Activated CD4-positive, alpha-beta T cell treated with anti-CD3 and anti-CD28 coated beads, Interleukin-2, amount 50 U/mL, for 1 hour (primary cell): Measurements from ENCODE around the gene ALKBH3.

ENCODE experiments used
- DNase-seq: peaks from one replicate; pipeline ENCODE4 v3.0.0-alpha.2; 2020

The ALKBH3 gene

GRCh38 chr11:43968719-43969118 lies 88.1 kb downstream of the ALKBH3 start:
- DNase-seq: no peak

- DNase-seq: no peak
Measured at GRCh38 chr11:43969543-43969942, 88.9 kb downstream of the ALKBH3 start.
